ENCODE measurements around the gene CLEC2D.
"Not testable (repeated sequence)": the region's sequence is repeated elsewhere in the genome, so short reads cannot be mapped to it uniquely, and the experiment has no call there.

Gene CLEC2D

GRCh38 chr12:9695661-9696060, 26.1 kb downstream of the CLEC2D start:
- H3K4me3 ChIP-seq (ENCODE audit: low read length); DNase-seq (ENCODE audit: low read depth, low spot score): not testable (repeated sequence)

GRCh38 chr12:9697619-9698018, 28.1 kb downstream of the CLEC2D start:
- H3K4me3 ChIP-seq (ENCODE audit: low read length), result no peak overlapping the region
- no peak for DNase-seq (ENCODE audit: low read depth, low spot score)

GRCh38 chr12:9698681-9699080, 29.2 kb downstream of the CLEC2D start:
- H3K4me3 ChIP-seq (ENCODE audit: low read length), result no peak overlapping the region
- DNase-seq (ENCODE audit: low read depth, low spot score), result no peak

- no peak overlapping the region for H3K4me3 ChIP-seq (ENCODE audit: low read length)
- no peak for DNase-seq (ENCODE audit: low read depth, low spot score)
Measured at GRCh38 chr12:9699269-9699897, 29.9 kb downstream of the CLEC2D start.

GRCh38 chr12:9699898-9700605, 30.5 kb downstream of the CLEC2D start:
- no peak overlapping the region for H3K4me3 ChIP-seq (ENCODE audit: low read length)
- DNase-seq (ENCODE audit: low read depth, low spot score), result no peak

- DNase-seq (ENCODE audit: low read depth, low spot score), result no peak
- no peak overlapping the region for H3K4me3 ChIP-seq (ENCODE audit: low read length)
Measured at GRCh38 chr12:9700606-9700956, 31.1 kb downstream of the CLEC2D start.

GRCh38 chr12:9701380-9702154, 32.1 kb downstream of the CLEC2D start:
- no peak for DNase-seq (ENCODE audit: low read depth, low spot score)
- H3K4me3 ChIP-seq (ENCODE audit: low read length), result peak overlapping the region; percentile 45

GRCh38 chr12:9702255-9702654, 32.7 kb downstream of the CLEC2D start:
- DNase-seq (ENCODE audit: low read depth, low spot score), result peak; percentile 89
- peak overlapping the region; percentile 45 for H3K4me3 ChIP-seq (ENCODE audit: low read length)

- not testable (repeated sequence) for H3K4me3 ChIP-seq (ENCODE audit: low read length); DNase-seq (ENCODE audit: low read depth, low spot score)
Measured at GRCh38 chr12:9704561-9704960, 35.0 kb downstream of the CLEC2D start.

GRCh38 chr12:9706086-9706685, 36.7 kb downstream of the CLEC2D start:
- no peak for DNase-seq (ENCODE audit: low read depth, low spot score)

GRCh38 chr12:9707356-9707755, 37.8 kb downstream of the CLEC2D start:
- DNase-seq (ENCODE audit: low read depth, low spot score), result no peak
- H3K4me3 ChIP-seq (ENCODE audit: low read length), result no peak overlapping the region

More at GRCh38 chr12:9706086-9706685, 36.7 kb downstream of the CLEC2D start:
- H3K4me3 ChIP-seq (ENCODE audit: low read length), result no peak overlapping the region

GRCh38 chr12:9707864-9708808, 38.6 kb downstream of the CLEC2D start:
- peak; percentile 65 for DNase-seq (ENCODE audit: low read depth, low spot score)
- H3K4me3 ChIP-seq (ENCODE audit: low read length), result no peak overlapping the region

- no peak overlapping the region for H3K4me3 ChIP-seq (ENCODE audit: low read length)
Measured at GRCh38 chr12:9708853-9709252, 39.3 kb downstream of the CLEC2D start.

GRCh38 chr12:9710584-9711375, 41.3 kb downstream of the CLEC2D start:
- H3K4me3 ChIP-seq (ENCODE audit: low read length), result no peak overlapping the region
- DNase-seq (ENCODE audit: low read depth, low spot score), result no peak

More at GRCh38 chr12:9708853-9709252, 39.3 kb downstream of the CLEC2D start:
- DNase-seq (ENCODE audit: low read depth, low spot score), result no peak

- DNase-seq (ENCODE audit: low read depth, low spot score), result no peak
- no peak overlapping the region for H3K4me3 ChIP-seq (ENCODE audit: low read length)
Measured at GRCh38 chr12:9711664-9712063, 42.2 kb downstream of the CLEC2D start.

- H3K4me3 ChIP-seq (ENCODE audit: low read length); DNase-seq (ENCODE audit: low read depth, low spot score): not testable (repeated sequence)
Measured at GRCh38 chr12:9713032-9713558, 43.6 kb downstream of the CLEC2D start.

GRCh38 chr12:9717070-9717925, 47.8 kb downstream of the CLEC2D start:
- DNase-seq (ENCODE audit: low read depth, low spot score), result no peak
- no peak overlapping the region for H3K4me3 ChIP-seq (ENCODE audit: low read length)

Data from Jurkat, Clone E6-1 (cell line).